Activated T-helper 1 cell treated with anti-CD3 and anti-CD28 coated beads, Interleukin-12 subunit alpha, Interleukin-12 subunit beta, Interleukin-2, Interleukin-4 antibody, amounts not matched to agents 30 ng/mL and 10 ng/mL and 1 ng/mL, durations not matched to agents 14 hours and 24 hours and 36 hours (primary cell): ENCODE data around the gene ALPL. TPM values are rescaled to one million over a fixed set of nuclear protein-coding genes. Genes with fewer than 3 reads are reported as not detected.

Source experiments
- DNase-seq: peaks from one replicate; pipeline ENCODE4 v3.0.0; 2021; ENCODE audit warnings: low spot score
- H3K27ac Mint-ChIP-seq: one replicate; pipeline ENCODE4 v1.8.0; 2021; ENCODE audit warnings: mild to moderate bottlenecking, mixed read lengths
- H3K27me3 Mint-ChIP-seq: one replicate; pipeline ENCODE4 v1.8.0; 2022; ENCODE audit warnings: mild to moderate bottlenecking, moderate library complexity, mixed read lengths; ENCODE audit not compliant: insufficient read depth
- H3K36me3 Mint-ChIP-seq: one replicate; pipeline ENCODE4 v1.8.0; 2021; ENCODE audit warnings: low read depth, mixed read lengths
- H3K4me1 Mint-ChIP-seq: one replicate; pipeline ENCODE4 v1.8.0; 2021; ENCODE audit warnings: low read depth, mixed read lengths
- H3K4me3 Mint-ChIP-seq: one replicate; pipeline ENCODE4 v1.8.0; 2021; ENCODE audit warnings: mild to moderate bottlenecking, moderate library complexity, mixed read lengths
- H3K9me3 Mint-ChIP-seq: one replicate; pipeline ENCODE4 v1.8.0; 2021; ENCODE audit warnings: mixed read lengths
- intact Hi-C: fragments of 100-400 bp; cut with micrococcal nuclease; formaldehyde crosslinking; loops from one replicate; pipeline ENCODE4 v1.15.1; 2024
- total RNA-seq: library from RNA; stranded (reverse); gene quantifications from 2 replicates; pipeline ENCODE4 v1.2.3, GENCODE V29; 2022

The ALPL gene
- total RNA-seq, 1 donor from 2014 or later, result not detected

DNA sequence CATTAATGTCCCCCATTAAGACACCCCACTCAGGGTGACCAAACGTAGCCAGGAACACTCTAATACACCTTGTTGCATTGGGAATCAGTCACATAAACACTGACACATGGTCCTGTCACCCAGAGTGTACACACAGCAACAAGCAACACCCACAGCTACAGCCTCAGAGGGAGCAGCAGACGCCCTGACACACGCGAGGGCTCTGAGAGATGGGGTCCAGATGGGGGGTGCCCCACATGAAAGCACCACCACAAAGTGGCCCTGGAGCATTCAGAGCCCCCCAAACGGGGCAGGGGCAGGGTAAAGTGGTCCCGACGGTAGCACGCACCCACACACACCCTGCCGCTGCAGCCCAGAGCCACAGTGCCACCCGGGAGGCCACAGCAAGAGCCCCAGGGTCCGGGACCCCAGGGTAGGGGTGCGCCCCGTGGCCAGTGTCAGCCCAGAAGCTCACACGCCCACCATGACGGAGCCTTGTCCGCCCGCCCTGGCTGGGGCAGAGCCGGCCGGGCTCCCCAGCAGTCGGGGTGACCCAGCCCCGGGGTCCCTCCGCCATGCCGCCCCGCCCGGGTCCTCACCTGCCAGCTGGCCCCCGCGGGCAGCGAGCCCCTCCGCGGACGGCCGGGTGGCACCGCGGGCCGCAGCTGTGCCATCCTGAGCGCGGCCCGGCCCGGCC, 112.7 kb downstream of the ALPL start:
- no peaks in the 10 kb centered on the region for H3K36me3 Mint-ChIP-seq
- DNase-seq, result no peak
- peaks cover 20% of the 10 kb centered on the region for H3K27me3 Mint-ChIP-seq
- no peaks in the 10 kb centered on the region for H3K9me3 Mint-ChIP-seq
- no peaks in the 10 kb centered on the region for H3K4me1 Mint-ChIP-seq
- intact Hi-C loops, result loop anchor here (1.0 kb wide), 1 partner anchor 15 kb away; no protein-coding TSS in a partner anchor
- no peak overlapping the region for H3K27ac Mint-ChIP-seq
- H3K4me3 Mint-ChIP-seq, result peak overlapping the region; percentile 5

GRCh38 chr1:21622466-21623315, 113.5 kb downstream of the ALPL start:
- peaks cover 20% of the 10 kb centered on the region for H3K27me3 Mint-ChIP-seq
- DNase-seq, result peak; percentile 38
- peak overlapping the region; percentile 42 for H3K4me3 Mint-ChIP-seq
- no peaks in the 10 kb centered on the region for H3K9me3 Mint-ChIP-seq
- no peaks in the 10 kb centered on the region for H3K36me3 Mint-ChIP-seq
- H3K4me1 Mint-ChIP-seq, result no peaks in the 10 kb centered on the region
- intact Hi-C loops, result loop anchor here (1.0 kb wide), 1 partner anchor 15 kb away; no protein-coding TSS in a partner anchor
- no peak overlapping the region for H3K27ac Mint-ChIP-seq

- H3K4me1 Mint-ChIP-seq, result no peaks in the 10 kb centered on the region
- H3K27ac Mint-ChIP-seq, result no peak overlapping the region
- no peaks in the 10 kb centered on the region for H3K9me3 Mint-ChIP-seq
- no peak for DNase-seq
- H3K4me3 Mint-ChIP-seq, result no peak overlapping the region
- intact Hi-C loops, result no loop called here
- no peaks in the 10 kb centered on the region for H3K36me3 Mint-ChIP-seq
- H3K27me3 Mint-ChIP-seq, result peaks cover 20% of the 10 kb centered on the region
Measured at GRCh38 chr1:21623410-21623961, 114.3 kb downstream of the ALPL start.

DNA sequence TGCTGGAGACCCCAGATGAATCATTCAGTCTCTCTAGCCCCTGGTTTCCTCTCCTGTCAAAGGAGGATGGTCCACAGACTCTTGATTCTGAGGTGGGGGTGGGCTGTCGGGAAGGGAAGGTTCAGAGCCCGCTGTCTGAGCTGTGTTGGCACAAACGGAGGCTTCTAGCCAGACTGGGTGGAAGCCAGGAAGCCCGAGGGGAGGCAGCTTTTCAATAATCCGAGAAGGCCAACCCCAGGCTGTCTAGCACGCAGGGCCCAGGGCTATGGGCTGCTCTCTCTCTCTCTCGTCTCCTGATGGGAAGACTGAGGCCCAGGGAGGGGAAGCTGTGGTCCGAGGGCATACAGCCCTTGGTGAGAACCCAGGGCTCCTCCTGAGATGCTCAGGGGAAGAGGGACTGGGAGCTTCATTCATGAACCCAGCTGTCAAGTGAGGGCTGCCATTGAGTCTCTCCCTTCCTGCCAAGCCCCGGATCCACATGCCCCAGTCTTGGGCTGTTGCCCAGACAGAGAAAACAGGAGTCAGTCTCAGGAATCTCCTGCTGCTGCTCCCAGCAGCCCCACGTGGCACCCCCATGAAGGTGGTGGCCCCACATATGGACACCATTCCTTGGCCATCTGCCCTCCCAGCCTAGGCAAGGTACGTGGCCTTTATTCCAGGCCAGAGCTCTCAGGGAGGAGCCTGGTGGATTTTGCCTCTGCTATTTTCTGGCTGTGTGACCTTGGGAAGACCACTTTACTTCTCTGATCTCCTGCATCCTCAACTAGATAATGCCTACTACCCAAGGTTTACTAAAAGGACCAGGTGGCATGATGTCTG, 115.6 kb downstream of the ALPL start:
- H3K9me3 Mint-ChIP-seq, result no peaks in the 10 kb centered on the region
- H3K4me3 Mint-ChIP-seq, result no peak overlapping the region
- peaks cover 24% of the 10 kb centered on the region for H3K27me3 Mint-ChIP-seq
- intact Hi-C loops, result no loop called here
- no peaks in the 10 kb centered on the region for H3K36me3 Mint-ChIP-seq
- DNase-seq, result no peak
- no peaks in the 10 kb centered on the region for H3K4me1 Mint-ChIP-seq
- no peak overlapping the region for H3K27ac Mint-ChIP-seq

GRCh38 chr1:21625390-21626190, 116.4 kb downstream of the ALPL start:
- Mint-ChIP-seq H3K4me1 (no peaks in the 10 kb centered on the region), H3K36me3 (no peaks in the 10 kb centered on the region), H3K27me3 (peaks cover 22% of the 10 kb centered on the region), H3K4me3 (no peak overlapping the region), H3K27ac (no peak overlapping the region), H3K9me3 (no peaks in the 10 kb centered on the region)
- intact Hi-C loops, result no loop called here
- no peak for DNase-seq

DNA sequence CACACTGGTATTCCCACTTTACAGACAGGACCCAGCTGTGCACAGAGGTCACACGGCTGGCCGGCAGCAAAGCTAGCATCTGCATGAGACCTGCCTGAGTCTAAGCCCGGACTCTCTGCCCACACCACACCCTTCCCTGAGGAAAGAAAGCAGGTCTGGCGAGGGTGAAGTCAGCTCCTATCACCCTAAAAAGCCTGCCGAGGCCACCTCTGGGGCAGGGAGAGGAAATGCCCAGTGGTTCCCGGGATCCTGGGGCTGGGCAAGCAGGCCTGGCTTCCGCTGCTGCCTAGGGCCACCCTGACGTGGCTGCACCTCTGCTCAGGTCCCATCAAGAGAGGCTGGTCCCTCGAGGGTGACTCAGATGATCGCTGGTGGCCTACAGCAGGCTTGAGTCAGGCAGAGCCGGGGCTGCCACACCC, 117.7 kb downstream of the ALPL start:
- intact Hi-C loops, result no loop called here
- Mint-ChIP-seq H3K9me3 (no peaks in the 10 kb centered on the region), H3K27ac (no peak overlapping the region), H3K36me3 (no peaks in the 10 kb centered on the region), H3K27me3 (peaks cover 16% of the 10 kb centered on the region), H3K4me1 (no peaks in the 10 kb centered on the region), H3K4me3 (no peak overlapping the region)
- no peak for DNase-seq

Other genes starting within 250 kb of the ALPL start
- 139 and 140 TPM in 2 replicates for gene ECE1, start 219.0 kb upstream of the ALPL start, total RNA-seq
- gene NBPF3, start 69.3 kb upstream of the ALPL start, total RNA-seq, result 3.3 and 3.4 TPM in 2 replicates
- 0.23 and 0.81 TPM in 2 replicates for gene RAP1GAP, start 159.9 kb downstream of the ALPL start, total RNA-seq